OCI-LY1 (cell line): ENCODE results near the gene COL26A1.

Source experiments
- H2AFZ ChIP-seq: fragments of 200-600 bp; sonication (generic), shearing (Covaris generic); 2 replicates; pipeline ENCODE4 v1.6.0; 2014; ENCODE audit warnings: antibody characterized with exemption, mild to moderate bottlenecking, low read length
- H3F3A ChIP-seq: fragments of 200-600 bp; sonication (generic), shearing (Covaris generic); 2 replicates; pipeline ENCODE4 v1.6.0; 2014; ENCODE audit warnings: mild to moderate bottlenecking, antibody characterized with exemption, low read length, moderate library complexity; ENCODE audit not compliant: insufficient read depth
- H3K27ac ChIP-seq: fragments of 200-600 bp; sonication (generic); 2 replicates; pipeline ENCODE4 v1.5.1; 2014; ENCODE audit warnings: low read length, mixed run types, mild to moderate bottlenecking, low read depth; ENCODE audit not compliant: poor library complexity, severe bottlenecking
- H3K27me3 ChIP-seq: fragments of 200-600 bp; sonication (generic); 2 replicates; pipeline ENCODE4 v1.6.0; 2014; ENCODE audit warnings: antibody characterized with exemption, mild to moderate bottlenecking, low read length, moderate library complexity; ENCODE audit not compliant: insufficient read depth
- H3K36me3 ChIP-seq: fragments of 200-600 bp; sonication (generic); 2 replicates; pipeline ENCODE4 v1.6.1; 2014; ENCODE audit warnings: mild to moderate bottlenecking, antibody characterized with exemption, low read length, moderate library complexity, mixed read lengths; ENCODE audit not compliant: insufficient read depth
- H3K4me1 ChIP-seq: fragments of 200-600 bp; sonication (generic); 2 replicates; pipeline ENCODE4 v1.5.1; 2014; ENCODE audit warnings: mild to moderate bottlenecking, low read length, moderate library complexity; ENCODE audit not compliant: insufficient read depth, severe bottlenecking
- H3K4me2 ChIP-seq: fragments of 200-600 bp; sonication (generic), shearing (Covaris generic); 2 replicates; pipeline ENCODE4 v1.6.1; 2014; ENCODE audit warnings: low read length
- H3K4me3 ChIP-seq: fragments of 200-600 bp; sonication (generic); 2 replicates; pipeline ENCODE4 v1.5.1; 2014; ENCODE audit warnings: low read length, low read depth, mild to moderate bottlenecking, mixed read lengths; ENCODE audit not compliant: poor library complexity, severe bottlenecking
- H3K79me2 ChIP-seq: fragments of 200-600 bp; shearing (Covaris generic); 2 replicates; pipeline ENCODE4 v1.6.1; 2016; ENCODE audit warnings: mixed run types, low read length, mixed read lengths; ENCODE audit not compliant: insufficient read depth
- H3K9ac ChIP-seq: fragments of 200-600 bp; sonication (generic), shearing (Covaris generic); 2 replicates; pipeline ENCODE4 v1.6.1; 2014; ENCODE audit warnings: mild to moderate bottlenecking, low read length, mixed read lengths
- H3K9me2 ChIP-seq: fragments of 200-600 bp; sonication (generic), shearing (Covaris generic); 2 replicates; pipeline ENCODE4 v1.6.1; 2014; ENCODE audit warnings: low read depth, mild to moderate bottlenecking, low read length, mixed read lengths
- H3K9me3 ChIP-seq: fragments of 200-600 bp; shearing (Covaris generic); 2 replicates; pipeline ENCODE4 v1.6.1; 2014; ENCODE audit warnings: low read length, mixed read lengths
- H4K20me1 ChIP-seq: fragments of 200-600 bp; sonication (generic), shearing (Covaris generic); 2 replicates; pipeline ENCODE4 v1.6.0; 2016; ENCODE audit warnings: mild to moderate bottlenecking, low read length; ENCODE audit not compliant: insufficient read depth
- CTCF ChIP-seq: fragments of 200-600 bp; sonication (generic), shearing (Covaris generic); IDR thresholded peaks from 2 replicates; pipeline ENCODE4 v1.5.1; 2017; ENCODE audit warnings: mild to moderate bottlenecking, antibody characterized with exemption, low read length, moderate library complexity, mixed read lengths
- EZH2 ChIP-seq: fragments of 200-600 bp; sonication (generic), shearing (Covaris generic); IDR thresholded peaks from 2 replicates; pipeline ENCODE4 v1.8.0; 2017; ENCODE audit warnings: borderline replicate concordance, mixed run types, mild to moderate bottlenecking, antibody characterized with exemption, low read length, moderate library complexity, mixed read lengths

Gene COL26A1

GRCh38 chr7:101332026-101332425, 30.6 kb upstream of the COL26A1 start:
- Histone ChIP-seq H3K27ac (no peak overlapping the region), H3K9me3 (no peaks in the 10 kb centered on the region), H3K9ac (no peak overlapping the region), H3K36me3 (no peaks in the 10 kb centered on the region), H2AFZ (no peak overlapping the region), H3K27me3 (no peaks in the 10 kb centered on the region), H3K9me2 (no peaks in the 10 kb centered on the region), H3K4me2 (no peak overlapping the region), H3K4me1 (no peaks in the 10 kb centered on the region), H3K4me3 (no peak overlapping the region), H4K20me1 (no peaks in the 10 kb centered on the region), H3F3A (no peaks in the 10 kb centered on the region), H3K79me2 (no peaks in the 10 kb centered on the region)
- TF ChIP-seq CTCF (no peak), EZH2 (no peak)

- Histone ChIP-seq H3K79me2 (no peaks in the 10 kb centered on the region), H3K9me3 (no peaks in the 10 kb centered on the region), H3K9ac (no peak overlapping the region), H4K20me1 (no peaks in the 10 kb centered on the region), H3F3A (no peaks in the 10 kb centered on the region), H3K36me3 (no peaks in the 10 kb centered on the region), H3K4me1 (no peaks in the 10 kb centered on the region), H3K9me2 (no peaks in the 10 kb centered on the region), H3K4me2 (no peak overlapping the region), H3K4me3 (no peak overlapping the region), H2AFZ (no peak overlapping the region), H3K27ac (no peak overlapping the region), H3K27me3 (no peaks in the 10 kb centered on the region)
- TF ChIP-seq EZH2: no peak
- TF ChIP-seq CTCF: no peak
Observed at GRCh38 chr7:101333912-101334311, 28.8 kb upstream of the COL26A1 start.

DNA sequence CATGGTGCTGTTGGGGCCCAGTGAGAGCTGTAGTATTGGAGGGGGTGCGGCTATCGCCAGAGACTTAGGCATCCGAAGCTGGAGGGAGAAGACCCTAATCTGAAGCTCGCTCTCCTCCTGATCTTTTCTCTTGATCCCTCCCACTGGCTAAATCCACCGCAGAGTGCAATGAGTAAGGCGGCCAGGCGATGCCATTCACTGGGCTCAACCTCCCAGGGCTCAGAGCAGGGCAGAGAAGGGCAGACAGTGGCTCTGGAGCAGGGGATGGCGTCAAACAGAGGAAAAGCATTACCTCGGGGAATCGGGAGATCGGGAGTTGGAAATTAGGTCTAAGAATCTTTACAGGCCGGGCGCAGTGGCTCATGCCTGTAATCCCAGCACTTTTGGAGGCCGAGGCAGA, 22.3 kb upstream of the COL26A1 start:
- Histone ChIP-seq H4K20me1 (no peaks in the 10 kb centered on the region), H2AFZ (no peak overlapping the region), H3K4me2 (no peak overlapping the region), H3F3A (no peaks in the 10 kb centered on the region), H3K4me3 (no peak overlapping the region), H3K9me3 (no peaks in the 10 kb centered on the region), H3K27me3 (no peaks in the 10 kb centered on the region; the same call in 1 of the 2 replicates), H3K27ac (no peak overlapping the region), H3K79me2 (no peaks in the 10 kb centered on the region), H3K9ac (no peak overlapping the region), H3K36me3 (no peaks in the 10 kb centered on the region), H3K9me2 (no peaks in the 10 kb centered on the region), H3K4me1 (no peaks in the 10 kb centered on the region)
- TF ChIP-seq CTCF (no peak), EZH2 (no peak)
